K562 (cell line): ENCODE results near the gene ETV7. TPM values are rescaled to one million over a fixed set of nuclear protein-coding genes. Genes with fewer than 3 reads are reported as not detected.

Experiments
- ATAC-seq: fragments of 200-7000 bp; cut with Tn5 transposase; 3 replicates; pipeline ENCODE4 v1.9.1; 2020; ENCODE audit warnings: moderate library complexity
- BruUV-seq: library from RNA; stranded (reverse); fragments of 400-500 nt; replicated peaks from 2 replicates; lab custom pipeline; 2021; lab: Mats Ljungman, UMichigan
- CTCF ChIA-PET: fragments of 300-600 bp; formaldehyde crosslinking; extraction: SDS; loops from one replicate; lab custom pipeline; 2021; ENCODE audit warnings: low intra/inter-chr PET ratio; lab: Yijun Ruan, JAX
- POLR2A ChIA-PET: fragments of 300-600, 350-650 bp; sonication (Branson Sonifier 250); formaldehyde crosslinking; extraction: SDS; loops from one replicate; lab custom pipeline; 2021; ENCODE audit warnings: antibody characterized with exemption, inconsistent platforms; lab: Yijun Ruan, JAX
- DNase-seq, 4 experiments: peaks; one replicate each; pipeline versions ENCODE4 v3.0.0 to v3.0.0-alpha.2; 2011 to 2018; ENCODE audit warnings: low spot score in 3 of 4, mixed read lengths in 3 of 4; ENCODE audit errors: extremely low read depth in 1 of 4
- FAIRE-seq: peaks from 2 replicates; lab custom pipeline; 2011; peaks lifted over from hg19 to GRCh38; lab: Jason Lieb, UNC
- H2AFZ ChIP-seq: 2 replicates; pipeline ENCODE4 v1.6.0; 2011; ENCODE audit warnings: low read depth, low read length, control low read depth, inconsistent platforms
- H3K27ac ChIP-seq: fragments of 200-600 bp; 3 replicates; pipeline ENCODE4 v1.8.0; 2011; ENCODE audit warnings: low read depth, mild to moderate bottlenecking, control low read depth, inconsistent platforms, low read length, moderate library complexity, mixed read lengths; ENCODE audit errors: extremely low read depth
- H3K27me3 ChIP-seq, 2 experiments: fragments of 300-600 bp in 1 of 2; 2 replicates in 1 of 2; 3 replicates in 1 of 2; pipeline versions ENCODE4 v1.6.0 to v1.8.0; 2011; ENCODE audit warnings: inconsistent platforms in 2 of 2, low read length in 2 of 2, mild to moderate bottlenecking in 1 of 2, mixed read lengths in 1 of 2, moderate library complexity in 1 of 2; ENCODE audit not compliant: control insufficient read depth in 2 of 2, insufficient read depth in 2 of 2
- H3K36me3 ChIP-seq: fragments of 300-600 bp; 3 replicates; pipeline ENCODE4 v1.8.0; 2011; ENCODE audit warnings: mild to moderate bottlenecking, low read length, inconsistent platforms; ENCODE audit not compliant: control insufficient read depth, insufficient read depth
- H3K4me1 ChIP-seq, 2 experiments: fragments of 200-600 bp in 1 of 2; replicated peaks in 1 of 2; 2 replicates in 1 of 2; 3 replicates in 1 of 2; pipeline versions ENCODE4 v1.5.1 to v1.8.0; 2011; ENCODE audit warnings: inconsistent platforms in 2 of 2, low read length in 2 of 2, mild to moderate bottlenecking in 1 of 2, mixed read lengths in 1 of 2, moderate library complexity in 1 of 2; ENCODE audit not compliant: control insufficient read depth in 2 of 2, insufficient read depth in 2 of 2
- H3K4me2 ChIP-seq: 2 replicates; pipeline ENCODE4 v1.6.1; 2011; ENCODE audit warnings: low read length, control low read depth, inconsistent platforms, mixed read lengths; ENCODE audit not compliant: insufficient read depth
- H3K4me3 ChIP-seq: fragments of 200-600 bp; sonication (generic), shearing (Covaris generic); 2 replicates; pipeline ENCODE4 v1.5.1; 2016; ENCODE audit warnings: control low read depth, inconsistent platforms
- H3K79me2 ChIP-seq: fragments of 200-600 bp; 3 replicates; pipeline ENCODE4 v1.8.0; 2011; ENCODE audit warnings: low read length, inconsistent platforms; ENCODE audit not compliant: control insufficient read depth, insufficient read depth
- H3K9ac ChIP-seq, 2 experiments: 2 replicates each; pipeline versions ENCODE4 v1.6.0 to v1.6.1; 2011; ENCODE audit warnings: low read depth in 2 of 2, low read length in 2 of 2, control low read depth in 1 of 2, inconsistent platforms in 1 of 2, mild to moderate bottlenecking in 1 of 2, mixed read lengths in 1 of 2; ENCODE audit not compliant: insufficient read depth in 1 of 2
- H3K9me1 ChIP-seq: one replicate; pipeline ENCODE4 v1.6.0; 2011; ENCODE audit warnings: inconsistent platforms, mild to moderate bottlenecking, low read length, moderate library complexity; ENCODE audit not compliant: control insufficient read depth, insufficient read depth
- H3K9me3 ChIP-seq: replicated peaks from 2 replicates; pipeline ENCODE4 v1.5.1; 2011; ENCODE audit warnings: low read depth, low read length, inconsistent platforms; ENCODE audit not compliant: control insufficient read depth, insufficient read depth
- H4K20me1 ChIP-seq: replicated peaks from 2 replicates; pipeline ENCODE4 v1.6.1; 2011; ENCODE audit warnings: low read length, inconsistent platforms, mixed read lengths; ENCODE audit not compliant: control insufficient read depth, insufficient read depth
- BMI1 ChIP-seq: fragments of 150-350 bp; IDR thresholded peaks from 2 replicates; pipeline ENCODE4 v1.6.1; 2014; ENCODE audit warnings: low read length
- CBX8 ChIP-seq: fragments of 200-600 bp; sonication (generic); IDR thresholded peaks from 2 replicates; pipeline ENCODE4 v1.6.1; 2012; ENCODE audit warnings: borderline replicate concordance, mixed run types, low read depth, mild to moderate bottlenecking, moderate library complexity, mixed read lengths, low read length, control low read depth, inconsistent platforms; ENCODE audit not compliant: poor library complexity, severe bottlenecking; ENCODE audit errors: extremely low read depth
- ESRRA ChIP-seq: fragments of 450-650 bp; IDR thresholded peaks from 2 replicates; pipeline ENCODE4 v1.6.1; 2014; ENCODE audit warnings: low read depth, mild to moderate bottlenecking, moderate library complexity, borderline replicate concordance
- MTA3 ChIP-seq: fragments of 450-650 bp; formaldehyde crosslinking; IDR thresholded peaks from 2 replicates; pipeline ENCODE4 v1.6.1; 2017; ENCODE audit warnings: mild to moderate bottlenecking, borderline replicate concordance
- NFE2 ChIP-seq: IDR thresholded peaks from 2 replicates; pipeline ENCODE4 v1.6.1; 2014; ENCODE audit warnings: antibody characterized with exemption, low read depth
- RB1 ChIP-seq: fragments of 450-650 bp; IDR thresholded peaks from 2 replicates; pipeline ENCODE4 v1.6.1; 2017; ENCODE audit warnings: low read depth, mild to moderate bottlenecking
- SMAD4 ChIP-seq: fragments of 250-450 bp; sonication (Bioruptor Pico); conservative IDR thresholded peaks from 2 replicates; pipeline ENCODE4 v1.8.0; 2021; ENCODE audit warnings: inconsistent platforms, mild to moderate bottlenecking, moderate library complexity
- ZNF551 ChIP-seq: fragments of 250-450 bp; sonication (Bioruptor Pico); IDR thresholded peaks from 2 replicates; pipeline ENCODE4 v1.5.0; 2021; ENCODE audit warnings: mild to moderate bottlenecking, moderate library complexity
- ZSCAN32 ChIP-seq: fragments of 450-650 bp; formaldehyde crosslinking; IDR thresholded peaks from 2 replicates; pipeline ENCODE4 v1.4.0; 2020; ENCODE audit warnings: mild to moderate bottlenecking, moderate library complexity
- WGBS: fragments of 100-300 bp; shearing (Covaris generic); methylation state at CpG from one replicate; pipeline ENCODE4 v1.1.6; 2016; ENCODE audit warnings: low coverage, mixed read lengths; ENCODE audit not compliant: insufficient coverage; ENCODE audit errors: missing lambda C conversion rate; 5-methylcytosine and 5-hydroxymethylcytosine counted together
- in situ Hi-C: fragments of 300-500 bp; cut with MboI; formaldehyde crosslinking; loops from 4 replicates; pipeline ENCODE4 v1.15.0; 2018; ENCODE audit warnings: inconsistent platforms, mixed read lengths
- intact Hi-C: fragments of 100-400 bp; cut with micrococcal nuclease; formaldehyde crosslinking; loops from 2 replicates; pipeline ENCODE4 v1.14.2; 2022
- polyA plus RNA-seq, 8 experiments: library from polyadenylated mRNA; depleted of rRNA in 4 of 8; stranded (reverse) in 5 of 8; unstranded in 3 of 8; fragments of >200 nt; fragmentation: Nextera tagmentation in 2 of 8; fragmentation: Illumina TruSeq in 1 of 8; extraction: Ambion mirVana in 2 of 8; extraction: Trizol in 1 of 8; gene quantifications; 2 replicates each; pipeline versions ENCODE4 v1.2.1 to v1.2.3, GENCODE V29; 2011 to 2014; ENCODE audit warnings: inconsistent platforms in 1 of 8, missing spikeins in 1 of 8
- total RNA-seq, 7 experiments: library from RNA; depleted of rRNA in 6 of 7; stranded (reverse); fragments of >200 nt in 6 of 7; fragmentation: Illumina TruSeq in 2 of 7; extraction: Trizol in 2 of 7; gene quantifications; 2 replicates each; pipeline versions ENCODE4 v1.2.1 to v1.2.3, GENCODE V29; 2011 to 2021; ENCODE audit warnings: low replicate concordance in 1 of 7

The ETV7 gene
- total and polyA plus RNA-seq, 9 of the 15 experiments (the other 6 are each of a cell fraction or from before 2014, with no cell fraction given), result 0.07 to 0.22 (median 0.14) TPM; not detected in 3

DNA sequence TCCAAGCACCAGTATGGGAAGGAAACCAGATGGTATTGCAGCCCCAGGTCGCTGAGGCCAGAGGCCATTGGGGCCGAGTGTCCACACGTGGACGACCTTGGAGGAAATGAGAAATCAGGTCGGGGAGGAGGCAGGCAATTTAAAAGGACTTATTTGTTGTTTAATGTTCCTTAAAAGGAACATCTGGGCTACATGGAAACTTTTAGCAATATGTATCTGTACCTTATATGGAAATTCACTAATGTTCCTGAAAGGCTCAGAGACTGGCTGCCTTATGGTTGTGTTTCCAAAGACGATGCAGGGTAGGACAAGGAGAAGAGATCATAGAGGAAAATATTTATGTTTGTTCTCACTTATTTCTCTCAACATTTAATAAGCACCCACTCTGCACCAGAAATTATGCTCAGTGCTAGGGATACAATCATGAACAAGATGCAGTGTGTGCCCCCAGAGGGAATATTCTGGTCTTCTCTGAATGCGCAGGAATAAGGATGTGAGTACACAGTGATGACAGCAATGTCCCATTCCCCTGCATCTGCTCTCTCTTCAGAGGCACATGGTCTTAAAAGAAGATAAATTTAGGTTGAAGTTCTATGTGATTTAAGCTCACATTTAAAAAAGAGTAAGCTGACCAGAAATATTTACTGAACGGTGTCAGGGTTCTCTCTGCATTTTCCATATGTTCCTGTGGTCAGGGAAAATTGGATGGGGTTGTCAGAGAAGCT lies 54.1 kb downstream of the ETV7 start:
- intact Hi-C loops (no loop called here), in situ Hi-C loops (no loop called here)
- Histone ChIP-seq H3K27me3 (peaks cover 67 to 81% of the 10 kb centered on the region in 2 experiments), H2AFZ (no peak overlapping the region), H3K79me2 (no peaks in the 10 kb centered on the region), H3K4me1 (peaks cover 0 to 8% of the 10 kb centered on the region in 2 experiments; a peak in 4 of 5 replicates), H3K27ac (no peak overlapping the region), H4K20me1 (peaks cover 13% of the 10 kb centered on the region; the same call in 1 of the 2 replicates), H3K9me3 (no peaks in the 10 kb centered on the region), H3K4me3 (no peak overlapping the region), H3K9ac (no peak overlapping the region), H3K36me3 (no peaks in the 10 kb centered on the region), H3K9me1 (no peaks in the 10 kb centered on the region), H3K4me2 (no peak overlapping the region)
- 10% methylated on average over 8 of the region's 8 CpGs for WGBS
- no peak for DNase-seq
- TF ChIP-seq ZNF551 (CRISPR knock-in tag), result no peak
- no peak for TF ChIP-seq ESRRA
- TF ChIP-seq RB1, result no peak
- BruUV-seq, result no TSS peak
- no peak for ATAC-seq
- ChIA-PET CTCF (no interaction called here), POLR2A (interaction anchor here (0.9 to 1.2 kb wide), 3 partner anchors 7 to 16 kb away, joined by 3 to 4 read pairs (median 3); no protein-coding TSS in a partner anchor)
- FAIRE-seq, result no peak

DNA sequence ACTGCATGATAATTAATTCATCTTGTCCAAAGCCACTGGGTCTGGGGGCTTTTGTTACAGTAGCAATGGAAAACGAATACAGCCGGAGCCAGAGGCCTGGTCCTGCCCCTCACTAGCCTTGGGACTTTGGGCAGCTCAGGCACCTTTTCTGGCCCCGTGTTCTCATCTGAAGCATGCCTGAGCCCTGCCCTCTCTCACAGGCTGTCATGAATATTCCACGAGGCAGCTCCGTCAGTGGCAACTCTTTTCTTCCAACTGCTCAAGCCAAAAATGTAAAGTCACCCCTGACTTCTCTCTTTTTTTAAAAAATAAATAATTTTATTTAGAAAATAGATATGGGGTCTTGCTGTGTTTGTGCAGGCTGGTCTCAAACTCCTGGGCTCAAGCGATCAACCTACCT lies 56.1 kb downstream of the ETV7 start:
- no TSS peak for BruUV-seq
- Histone ChIP-seq H3K79me2 (no peaks in the 10 kb centered on the region), H3K9me1 (no peaks in the 10 kb centered on the region), H4K20me1 (peaks cover 13% of the 10 kb centered on the region; the same call in 1 of the 2 replicates), H3K36me3 (no peaks in the 10 kb centered on the region), H3K9me3 (no peaks in the 10 kb centered on the region), H2AFZ (no peak overlapping the region), H3K4me2 (no peak overlapping the region), H3K9ac (no peak overlapping the region), H3K4me1 (peaks cover 0 to 8% of the 10 kb centered on the region in 2 experiments; a peak in 4 of 5 replicates), H3K27me3 (peaks cover 68 to 92% of the 10 kb centered on the region in 2 experiments), H3K27ac (no peak overlapping the region), H3K4me3 (no peak overlapping the region)
- FAIRE-seq (no peak), DNase-seq (no peak), ATAC-seq (no peak)
- in situ Hi-C loops, result no loop called here
- ChIA-PET POLR2A (interaction anchor here (0.6 to 1.4 kb wide), 4 partner anchors 9 to 406 kb away, joined by 3 to 5 read pairs (median 4); no protein-coding TSS in a partner anchor), CTCF (no interaction called here)
- WGBS, result 19% methylated on average over 6 of the region's 6 CpGs
- intact Hi-C loops, result no loop called here
- TF ChIP-seq MTA3 (no peak), SMAD4 (CRISPR knock-in tag) (no peak), BMI1 (peak; percentile 48; the same call in 1 of the 2 replicates), NFE2 (no peak), CBX8 (peak; percentile 88), ZSCAN32 (no peak)
